Measurements from ENCODE around the gene STYXL1.
A peak's percentile ranks its signal among the peaks of the same experiment; 100 is the strongest.
"Not testable (repeated sequence)": the region's sequence is repeated elsewhere in the genome, so short reads cannot be mapped to it uniquely, and the experiment has no call there.

STYXL1 gene

GRCh38 chr7:76022026-76022780 is 25.6 kb downstream of the STYXL1 start:
- Histone ChIP-seq H3K27ac (ENCODE audit: low read depth, low read length) (no peak overlapping the region), H3K9me3 (ENCODE audit: control insufficient read depth, insufficient read depth, low read length) (no peaks in the 10 kb centered on the region), H3F3A (ENCODE audit: control insufficient read depth, insufficient read depth) (no peaks in the 10 kb centered on the region), H3K9me2 (replicated peaks; ENCODE audit: control insufficient read depth, low read length) (no peaks in the 10 kb centered on the region), H4K20me1 (ENCODE audit: control insufficient read depth, insufficient read depth, low read depth, low read length) (no peaks in the 10 kb centered on the region; the same call in none of the 2 replicates), H3K27me3 (ENCODE audit: control insufficient read depth, low read length) (no peaks in the 10 kb centered on the region), H3K36me3 (ENCODE audit: control insufficient read depth, low read length) (peaks cover 42% of the 10 kb centered on the region), H3K4me2 (ENCODE audit: low read length) (no peak overlapping the region), H3K4me1 (ENCODE audit: control insufficient read depth, low read length) (peaks cover 7% of the 10 kb centered on the region), H3K4me3 (ENCODE audit: low read length) (no peak overlapping the region), H3K79me2 (ENCODE audit: control insufficient read depth, low read length) (no peaks in the 10 kb centered on the region)
- no peak for TF ChIP-seq CTCF (IDR thresholded peaks at IDR 0.05; ENCODE audit: low read depth, low read length, poor library complexity, severe bottlenecking)
- TF ChIP-seq EZH2phosphoT487 (IDR thresholded peaks at IDR 0.05; ENCODE audit: borderline replicate concordance, low read length) = no peak

- TF ChIP-seq CTCF (IDR thresholded peaks at IDR 0.05; ENCODE audit: low read depth, low read length, poor library complexity, severe bottlenecking) (peak; percentile 99), EZH2phosphoT487 (IDR thresholded peaks at IDR 0.05; ENCODE audit: borderline replicate concordance, low read length) (no peak)
- no peak overlapping the region for H3K27ac ChIP-seq (ENCODE audit: low read depth, low read length)
- no peak overlapping the region for H3K4me3 ChIP-seq (ENCODE audit: low read length)
- no peaks in the 10 kb centered on the region for H3K9me2 ChIP-seq (replicated peaks; ENCODE audit: control insufficient read depth, low read length)
- H3K79me2 ChIP-seq (ENCODE audit: control insufficient read depth, low read length) = no peaks in the 10 kb centered on the region
- H3K27me3 ChIP-seq (ENCODE audit: control insufficient read depth, low read length) = no peaks in the 10 kb centered on the region
- no peaks in the 10 kb centered on the region for H3F3A ChIP-seq (ENCODE audit: control insufficient read depth, insufficient read depth)
- no peaks in the 10 kb centered on the region for H3K9me3 ChIP-seq (ENCODE audit: control insufficient read depth, insufficient read depth, low read length)
- H3K4me1 ChIP-seq (ENCODE audit: control insufficient read depth, low read length) = peaks cover 11% of the 10 kb centered on the region
- H3K4me2 ChIP-seq (ENCODE audit: low read length) = no peak overlapping the region
- peaks cover 39% of the 10 kb centered on the region for H3K36me3 ChIP-seq (ENCODE audit: control insufficient read depth, low read length)
- H4K20me1 ChIP-seq (ENCODE audit: control insufficient read depth, insufficient read depth, low read depth, low read length) = no peaks in the 10 kb centered on the region; the same call in none of the 2 replicates
Observed at GRCh38 chr7:76020031-76020714, 27.6 kb downstream of the STYXL1 start.

GRCh38 chr7:76018520-76018919 is 29.3 kb downstream of the STYXL1 start:
- H3F3A ChIP-seq (ENCODE audit: control insufficient read depth, insufficient read depth); H3K79me2 ChIP-seq (ENCODE audit: control insufficient read depth, low read length); H4K20me1 ChIP-seq (ENCODE audit: control insufficient read depth, insufficient read depth, low read depth, low read length); H3K9me3 ChIP-seq (ENCODE audit: control insufficient read depth, insufficient read depth, low read length); H3K27me3 ChIP-seq (ENCODE audit: control insufficient read depth, low read length); H3K9me2 ChIP-seq (replicated peaks; ENCODE audit: control insufficient read depth, low read length); H3K27ac ChIP-seq (ENCODE audit: low read depth, low read length); H3K4me3 ChIP-seq (ENCODE audit: low read length); H3K4me2 ChIP-seq (ENCODE audit: low read length): not testable (repeated sequence)
- Histone ChIP-seq H3K4me1 (ENCODE audit: control insufficient read depth, low read length) (peaks cover 11% of the 10 kb centered on the region), H3K36me3 (ENCODE audit: control insufficient read depth, low read length) (peaks cover 39% of the 10 kb centered on the region)
